MM.1S (cell line): ENCODE data around the gene TCERG1.

Source experiments
- EZH2 ChIP-seq: fragments of 300-600 bp; sonication (generic); optimal IDR thresholded peaks from 2 replicates; pipeline ENCODE3; 2017; ENCODE audit warnings: low read depth, mild to moderate bottlenecking, antibody characterized with exemption, low read length, mixed read lengths
- EZH2phosphoT487 ChIP-seq: fragments of 300-600 bp; sonication (generic); IDR thresholded peaks from 2 replicates; pipeline ENCODE4 v1.6.1; 2018; ENCODE audit warnings: antibody characterized with exemption, low read length
- TF ChIP-seq, protein P1 (sequence below): fragments of 300-600 bp; sonication (generic); IDR thresholded peaks from 2 replicates; pipeline ENCODE4 v1.5.1; 2016; ENCODE audit warnings: antibody characterized with exemption, low read length, mixed read lengths

DNA sequence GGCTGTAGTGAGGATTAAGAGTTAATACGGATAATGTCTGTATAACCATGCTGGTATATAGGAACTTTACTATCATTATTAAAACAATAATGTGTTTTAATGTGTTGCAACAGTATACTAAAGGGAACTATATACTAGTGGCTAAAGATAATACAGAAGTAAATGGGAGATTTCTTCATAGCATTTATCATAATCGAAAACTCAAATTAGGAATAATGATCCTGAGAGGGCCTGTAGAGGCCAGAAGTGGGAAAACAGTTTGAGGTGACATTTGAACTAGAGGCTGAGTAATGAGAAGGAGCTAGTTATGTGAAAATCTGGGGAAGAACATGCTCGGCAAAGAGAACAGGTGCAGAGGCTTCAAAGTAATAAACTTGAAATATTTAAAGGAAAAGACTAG, 2.9 kb downstream of the TCERG1 start:
- TF ChIP-seq, protein P1, sequence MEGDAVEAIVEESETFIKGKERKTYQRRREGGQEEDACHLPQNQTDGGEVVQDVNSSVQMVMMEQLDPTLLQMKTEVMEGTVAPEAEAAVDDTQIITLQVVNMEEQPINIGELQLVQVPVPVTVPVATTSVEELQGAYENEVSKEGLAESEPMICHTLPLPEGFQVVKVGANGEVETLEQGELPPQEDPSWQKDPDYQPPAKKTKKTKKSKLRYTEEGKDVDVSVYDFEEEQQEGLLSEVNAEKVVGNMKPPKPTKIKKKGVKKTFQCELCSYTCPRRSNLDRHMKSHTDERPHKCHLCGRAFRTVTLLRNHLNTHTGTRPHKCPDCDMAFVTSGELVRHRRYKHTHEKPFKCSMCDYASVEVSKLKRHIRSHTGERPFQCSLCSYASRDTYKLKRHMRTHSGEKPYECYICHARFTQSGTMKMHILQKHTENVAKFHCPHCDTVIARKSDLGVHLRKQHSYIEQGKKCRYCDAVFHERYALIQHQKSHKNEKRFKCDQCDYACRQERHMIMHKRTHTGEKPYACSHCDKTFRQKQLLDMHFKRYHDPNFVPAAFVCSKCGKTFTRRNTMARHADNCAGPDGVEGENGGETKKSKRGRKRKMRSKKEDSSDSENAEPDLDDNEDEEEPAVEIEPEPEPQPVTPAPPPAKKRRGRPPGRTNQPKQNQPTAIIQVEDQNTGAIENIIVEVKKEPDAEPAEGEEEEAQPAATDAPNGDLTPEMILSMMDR: no peak
- TF ChIP-seq EZH2: no peak
- TF ChIP-seq EZH2phosphoT487: no peak
